Urinary bladder (tissue), 4 donors: ENCODE data around the gene CIB1. TPM values are rescaled to one million over a fixed set of nuclear protein-coding genes. Genes with fewer than 3 reads are reported as not detected.

ENCODE experiments used
- DNase-seq: peaks from one replicate; pipeline ENCODE4 v3.0.0-alpha.2; 2015; ENCODE audit errors: extremely low spot score
- H3K27ac ChIP-seq: one replicate; pipeline ENCODE4 v1.5.1; 2013; ENCODE audit warnings: low read depth, mild to moderate bottlenecking, moderate library complexity
- H3K36me3 ChIP-seq: one replicate; pipeline ENCODE4 v1.6.1; 2013; ENCODE audit warnings: mild to moderate bottlenecking, moderate library complexity; ENCODE audit not compliant: insufficient read depth
- H3K4me1 ChIP-seq: one replicate; pipeline ENCODE4 v1.6.1; 2013; ENCODE audit warnings: mild to moderate bottlenecking, moderate library complexity; ENCODE audit not compliant: insufficient read depth
- H3K4me3 ChIP-seq: one replicate; pipeline ENCODE4 v1.5.1; 2013; ENCODE audit warnings: low read depth, low read length
- WGBS: extraction: QIAGEN DNeasy Blood & Tissue Kit; methylation state at CpG from one replicate; pipeline ENCODE4 v1.1.7; 2013; 5-methylcytosine and 5-hydroxymethylcytosine counted together
- polyA plus RNA-seq: library from polyadenylated mRNA; stranded (reverse); fragments of 200-250 nt; gene quantifications from one replicate; pipeline ENCODE4 v1.2.3, GENCODE V29; 2013
- total RNA-seq: library from RNA; depleted of rRNA; stranded (reverse); fragments of >200 nt; gene quantifications from one replicate; pipeline ENCODE4 v1.2.3, GENCODE V29; 2014
- donor health status: healthy with polysubstance abuse.
- donor health status: healthy.

Gene CIB1
- total and polyA plus RNA-seq, 2 donors: 17.9 to 84.7 TPM

DNA sequence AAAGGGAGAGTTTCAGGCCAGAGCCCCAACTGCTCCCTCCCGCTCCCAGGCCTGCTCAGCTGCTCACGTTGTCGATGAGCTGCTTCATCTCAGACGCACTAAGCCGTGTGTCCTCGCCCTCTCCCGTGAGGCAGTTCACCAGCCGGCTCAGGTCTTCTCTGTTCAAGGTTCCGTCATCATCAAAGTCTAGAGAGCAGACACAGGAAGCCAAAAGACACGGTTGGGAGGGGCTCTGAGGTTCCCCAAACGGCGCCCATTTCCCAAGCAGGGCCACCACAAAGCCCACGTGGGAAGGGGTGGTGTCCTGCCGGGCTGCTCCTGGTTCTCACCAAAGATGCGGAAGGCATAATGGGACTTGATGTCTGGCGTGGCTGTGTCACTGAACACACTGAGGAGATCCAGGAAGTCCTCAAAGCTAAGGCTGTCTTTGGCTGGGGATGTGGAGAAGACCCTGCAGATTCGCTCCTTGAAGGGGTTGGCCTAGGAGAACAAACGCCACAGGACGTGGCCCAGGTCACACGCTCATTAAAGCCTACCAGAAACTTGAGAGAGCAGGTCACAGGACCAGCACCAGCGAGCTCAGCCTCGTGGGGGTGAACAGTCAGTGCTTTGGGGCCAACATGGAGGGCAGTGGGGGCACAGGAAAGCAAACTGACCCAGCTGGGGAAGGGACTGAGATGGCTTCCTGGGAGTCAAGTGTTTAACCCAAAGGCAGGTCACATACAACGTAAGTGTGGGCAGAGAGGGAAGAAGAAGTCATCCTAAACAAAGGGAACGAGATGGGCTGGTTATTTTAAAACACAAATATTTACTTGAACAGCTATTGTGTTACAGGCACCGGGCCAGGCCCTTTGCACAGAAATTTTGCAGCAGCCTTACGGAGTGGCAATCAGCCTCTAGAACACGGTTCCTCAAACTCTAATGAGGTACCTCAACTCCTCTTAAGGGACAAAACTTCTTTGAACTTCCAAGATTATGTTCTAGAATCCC lies 2.4 kb downstream of the CIB1 start:
- no peak for DNase-seq
- 67% methylated on average over 27 of the region's 27 CpGs for WGBS
- Histone ChIP-seq H3K4me3 (no peak overlapping the region), H3K27ac (peak overlapping the region; percentile 50), H3K36me3 (peaks cover 3% of the 10 kb centered on the region), H3K4me1 (no peaks in the 10 kb centered on the region)

DNA sequence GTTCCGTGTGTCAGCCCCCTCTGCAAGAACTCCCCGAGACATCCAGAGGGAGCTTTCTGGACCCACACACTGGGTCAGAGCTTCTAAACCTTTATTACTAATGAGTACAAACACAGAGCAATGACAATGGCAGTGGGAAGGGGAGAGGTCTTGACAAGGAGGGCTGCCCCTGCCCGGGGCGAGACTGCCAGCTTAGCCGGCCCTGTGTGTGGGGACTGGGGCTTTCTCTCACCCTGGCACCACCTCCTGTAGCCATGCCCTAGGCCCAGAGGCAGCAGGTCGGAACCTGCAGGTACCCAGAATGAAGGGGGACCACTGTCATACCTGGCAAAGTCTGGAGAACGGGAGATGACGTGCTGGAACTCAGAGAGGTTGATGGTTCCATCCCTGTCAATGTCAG lies 3.1 kb downstream of the CIB1 start:
- Histone ChIP-seq H3K36me3 (peaks cover 6% of the 10 kb centered on the region), H3K4me3 (no peak overlapping the region), H3K4me1 (no peaks in the 10 kb centered on the region), H3K27ac (peak overlapping the region; percentile 25)
- no peak for DNase-seq
- 88% methylated on average over 8 of the region's 8 CpGs for WGBS

DNA sequence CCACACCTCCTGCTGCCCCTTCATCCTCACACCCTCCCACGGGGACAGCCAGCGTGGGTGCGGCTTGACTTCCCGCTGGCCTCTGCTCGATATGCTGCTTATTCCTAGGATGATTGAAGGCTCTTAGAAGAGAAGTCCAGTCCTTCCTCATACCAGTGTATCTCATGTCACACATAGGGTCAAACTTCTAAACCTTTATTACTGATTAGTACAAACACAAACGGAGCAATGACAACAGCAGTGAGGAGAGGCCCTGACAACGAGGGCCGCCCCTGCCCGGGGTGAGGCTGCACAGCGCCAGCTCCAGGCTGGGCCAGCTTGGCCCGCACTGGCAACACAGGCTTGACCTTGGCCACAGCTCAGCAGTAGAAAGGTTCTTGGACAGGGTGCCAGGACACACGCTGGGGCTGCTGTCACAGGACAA lies 3.7 kb downstream of the CIB1 start:
- Histone ChIP-seq H3K4me3 (no peak overlapping the region), H3K27ac (no peak overlapping the region), H3K4me1 (no peaks in the 10 kb centered on the region), H3K36me3 (peaks cover 9% of the 10 kb centered on the region)
- WGBS: 73% methylated on average over 12 of the region's 12 CpGs
- no peak for DNase-seq

DNA sequence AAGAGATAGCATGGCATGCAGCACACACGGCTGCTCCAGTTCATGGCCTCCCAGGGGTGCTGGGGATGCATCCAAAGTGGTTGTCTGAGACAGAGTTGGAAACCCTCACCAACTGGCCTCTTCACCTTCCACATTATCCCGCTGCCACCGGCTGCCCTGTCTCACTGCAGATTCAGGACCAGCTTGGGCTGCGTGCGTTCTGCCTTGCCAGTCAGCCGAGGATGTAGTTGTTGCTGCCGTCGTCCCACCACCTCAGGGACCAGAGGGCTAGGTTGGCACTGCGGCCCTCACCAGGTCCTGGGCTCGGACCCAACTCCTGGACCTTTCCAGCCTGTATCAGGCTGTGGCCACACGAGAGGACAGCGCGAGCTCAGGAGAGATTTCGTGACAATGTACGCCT lies 4.8 kb downstream of the CIB1 start:
- peaks cover 14% of the 10 kb centered on the region for H3K36me3 ChIP-seq
- no peak overlapping the region for H3K27ac ChIP-seq
- H3K4me1 ChIP-seq: no peaks in the 10 kb centered on the region
- 86% methylated on average over 15 of the region's 15 CpGs for WGBS
- no peak for DNase-seq
- H3K4me3 ChIP-seq: no peak overlapping the region

DNA sequence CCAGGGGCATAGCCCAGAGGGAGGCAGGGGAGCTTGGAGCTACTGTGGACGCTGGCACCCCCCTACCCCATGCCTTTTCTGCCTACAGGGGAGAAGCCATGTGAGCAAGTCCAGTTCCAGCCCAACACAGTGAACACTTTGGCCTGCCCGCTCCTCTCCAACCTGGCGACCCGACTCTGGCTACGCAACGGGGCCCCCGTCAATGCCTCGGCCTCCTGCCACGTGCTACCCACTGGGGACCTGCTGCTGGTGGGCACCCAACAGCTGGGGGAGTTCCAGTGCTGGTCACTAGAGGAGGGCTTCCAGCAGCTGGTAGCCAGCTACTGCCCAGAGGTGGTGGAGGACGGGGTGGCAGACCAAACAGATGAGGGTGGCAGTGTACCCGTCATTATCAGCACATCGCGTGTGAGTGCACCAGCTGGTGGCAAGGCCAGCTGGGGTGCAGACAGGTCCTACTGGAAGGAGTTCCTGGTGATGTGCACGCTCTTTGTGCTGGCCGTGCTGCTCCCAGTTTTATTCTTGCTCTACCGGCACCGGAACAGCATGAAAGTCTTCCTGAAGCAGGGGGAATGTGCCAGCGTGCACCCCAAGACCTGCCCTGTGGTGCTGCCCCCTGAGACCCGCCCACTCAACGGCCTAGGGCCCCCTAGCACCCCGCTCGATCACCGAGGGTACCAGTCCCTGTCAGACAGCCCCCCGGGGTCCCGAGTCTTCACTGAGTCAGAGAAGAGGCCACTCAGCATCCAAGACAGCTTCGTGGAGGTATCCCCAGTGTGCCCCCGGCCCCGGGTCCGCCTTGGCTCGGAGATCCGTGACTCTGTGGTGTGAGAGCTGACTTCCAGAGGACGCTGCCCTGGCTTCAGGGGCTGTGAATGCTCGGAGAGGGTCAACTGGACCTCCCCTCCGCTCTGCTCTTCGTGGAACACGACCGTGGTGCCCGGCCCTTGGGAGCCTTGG lies 5.6 kb downstream of the CIB1 start:
- Histone ChIP-seq H3K27ac (no peak overlapping the region), H3K4me3 (no peak overlapping the region), H3K36me3 (peaks cover 14% of the 10 kb centered on the region), H3K4me1 (no peaks in the 10 kb centered on the region)
- WGBS: 89% methylated on average over 38 of the region's 38 CpGs
- no peak for DNase-seq

DNA sequence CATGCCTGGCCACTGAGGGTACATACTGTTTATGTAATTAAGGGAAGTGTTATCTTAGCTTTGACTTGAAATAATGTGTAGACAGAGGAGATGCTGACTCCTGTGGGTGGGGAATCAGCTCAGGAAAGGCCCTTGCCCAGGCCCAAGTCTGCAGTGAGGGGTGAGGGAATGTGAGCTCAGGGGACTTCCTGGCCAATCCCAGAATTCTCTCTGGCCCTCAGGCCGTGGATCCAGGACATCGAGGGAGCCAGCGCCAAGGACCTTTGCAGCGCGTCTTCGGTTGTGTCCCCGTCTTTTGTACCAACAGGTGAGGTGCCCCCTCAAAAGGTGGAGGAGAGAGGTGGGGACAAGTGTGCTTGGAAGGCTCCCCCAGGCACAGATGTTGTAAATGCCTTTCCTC lies 6.4 kb downstream of the CIB1 start:
- Histone ChIP-seq H3K27ac (no peak overlapping the region), H3K4me1 (no peaks in the 10 kb centered on the region), H3K4me3 (no peak overlapping the region), H3K36me3 (peaks cover 14% of the 10 kb centered on the region)
- no peak for DNase-seq
- 88% methylated on average over 7 of the region's 7 CpGs for WGBS

DNA sequence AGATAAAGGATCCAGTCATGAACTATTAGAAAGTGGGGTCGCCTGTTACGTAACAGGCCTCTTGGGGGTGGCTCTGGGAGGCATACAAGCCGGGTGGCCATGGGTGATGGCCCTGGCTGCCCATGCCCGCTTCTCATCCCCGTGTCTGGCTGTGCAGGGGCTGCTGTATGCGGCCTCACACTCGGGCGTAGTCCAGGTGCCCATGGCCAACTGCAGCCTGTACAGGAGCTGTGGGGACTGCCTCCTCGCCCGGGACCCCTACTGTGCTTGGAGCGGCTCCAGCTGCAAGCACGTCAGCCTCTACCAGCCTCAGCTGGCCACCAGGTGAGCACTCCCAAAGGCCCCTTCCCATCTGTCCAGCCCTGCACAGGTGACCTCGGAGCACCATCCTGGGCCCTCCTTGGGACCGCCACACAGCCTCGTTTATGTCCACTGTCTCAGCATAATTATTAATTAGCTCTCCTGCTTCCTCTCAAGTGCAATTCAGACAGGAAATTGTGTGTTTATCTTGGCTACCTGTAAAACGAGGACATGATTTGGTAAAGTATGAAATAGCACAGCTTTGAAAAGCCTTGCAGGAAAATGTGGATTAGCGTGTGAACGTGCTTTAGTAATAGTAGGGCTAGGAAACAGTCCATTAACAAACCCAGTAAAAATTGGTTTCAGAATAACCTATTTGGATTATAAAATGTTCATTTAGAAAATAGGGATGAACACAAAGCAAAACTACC lies 8.1 kb downstream of the CIB1 start:
- Histone ChIP-seq H3K4me1 (no peaks in the 10 kb centered on the region), H3K4me3 (no peak overlapping the region), H3K27ac (no peak overlapping the region), H3K36me3 (peaks cover 14% of the 10 kb centered on the region)
- DNase-seq: no peak
- WGBS: 89% methylated on average over 18 of the region's 18 CpGs

DNA sequence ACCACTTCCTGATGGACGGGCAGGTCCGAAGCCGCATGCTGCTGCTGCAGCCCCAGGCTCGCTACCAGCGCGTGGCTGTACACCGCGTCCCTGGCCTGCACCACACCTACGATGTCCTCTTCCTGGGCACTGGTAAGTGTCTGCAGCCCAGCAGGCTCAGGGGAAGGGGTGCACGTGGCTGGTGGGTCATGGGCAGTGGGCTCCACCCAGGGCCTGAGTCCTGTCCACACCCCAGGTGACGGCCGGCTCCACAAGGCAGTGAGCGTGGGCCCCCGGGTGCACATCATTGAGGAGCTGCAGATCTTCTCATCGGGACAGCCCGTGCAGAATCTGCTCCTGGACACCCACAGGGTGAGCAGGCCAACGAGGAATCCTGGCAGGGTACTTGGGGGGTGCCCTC lies 8.7 kb downstream of the CIB1 start:
- Histone ChIP-seq H3K4me3 (no peak overlapping the region), H3K36me3 (peaks cover 14% of the 10 kb centered on the region), H3K27ac (no peak overlapping the region), H3K4me1 (no peaks in the 10 kb centered on the region)
- DNase-seq: no peak
- 92% methylated on average over 17 of the region's 17 CpGs for WGBS

DNA sequence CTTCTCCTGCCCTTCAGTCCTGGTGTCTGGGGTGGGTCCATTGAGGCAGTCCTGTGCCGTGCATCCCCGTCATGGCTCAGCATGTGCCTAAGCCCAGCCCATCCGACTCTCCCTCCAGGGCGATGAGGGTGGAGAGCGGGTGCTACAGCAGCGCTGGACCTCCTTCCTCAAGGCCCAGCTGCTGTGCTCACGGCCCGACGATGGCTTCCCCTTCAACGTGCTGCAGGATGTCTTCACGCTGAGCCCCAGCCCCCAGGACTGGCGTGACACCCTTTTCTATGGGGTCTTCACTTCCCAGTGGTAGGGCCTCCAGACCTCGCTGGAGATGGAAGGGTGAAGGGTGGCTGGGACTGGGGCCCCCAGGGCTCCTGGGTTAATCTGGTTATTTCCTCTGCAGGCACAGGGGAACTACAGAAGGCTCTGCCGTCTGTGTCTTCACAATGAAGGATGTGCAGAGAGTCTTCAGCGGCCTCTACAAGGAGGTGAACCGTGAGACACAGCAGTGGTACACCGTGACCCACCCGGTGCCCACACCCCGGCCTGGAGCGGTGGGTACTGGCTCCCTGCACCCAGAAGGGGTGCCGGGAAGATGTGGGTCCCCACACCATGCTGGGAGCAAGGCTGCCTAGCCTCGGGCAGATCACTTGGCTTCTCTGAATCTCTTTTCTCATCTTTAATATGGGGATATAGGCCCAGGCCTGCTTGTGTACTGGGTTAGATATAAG lies 10.1 kb downstream of the CIB1 start:
- no peaks in the 10 kb centered on the region for H3K4me1 ChIP-seq
- WGBS: 94% methylated on average over 22 of the region's 22 CpGs
- peaks cover 12% of the 10 kb centered on the region for H3K36me3 ChIP-seq
- no peak overlapping the region for H3K4me3 ChIP-seq
- no peak for DNase-seq
- no peak overlapping the region for H3K27ac ChIP-seq

DNA sequence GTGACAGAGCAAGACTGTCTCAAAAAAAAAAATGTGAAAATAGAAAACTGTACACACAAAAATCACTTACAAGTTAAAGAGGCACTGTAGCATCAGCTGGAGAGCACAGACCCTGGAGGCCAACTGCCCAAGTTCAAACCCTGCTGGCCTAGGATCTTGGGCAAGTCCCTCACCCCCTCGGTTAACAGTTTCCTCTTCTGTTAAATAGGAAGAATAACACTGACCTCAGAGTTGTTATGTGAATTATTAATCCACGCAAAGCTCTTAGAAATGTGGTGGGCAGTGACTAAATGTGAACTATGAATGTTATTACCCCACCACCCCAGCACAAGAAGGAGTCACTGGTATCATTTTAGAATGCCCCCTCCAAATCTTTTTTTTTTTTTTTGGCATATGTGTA lies 11.2 kb downstream of the CIB1 start:
- H3K4me1 ChIP-seq: no peaks in the 10 kb centered on the region
- H3K4me3 ChIP-seq: no peak overlapping the region
- H3K27ac ChIP-seq: no peak overlapping the region
- DNase-seq: no peak
- H3K36me3 ChIP-seq: peaks cover 12% of the 10 kb centered on the region
- WGBS: 80% methylated on average over 2 of the region's 2 CpGs

DNA sequence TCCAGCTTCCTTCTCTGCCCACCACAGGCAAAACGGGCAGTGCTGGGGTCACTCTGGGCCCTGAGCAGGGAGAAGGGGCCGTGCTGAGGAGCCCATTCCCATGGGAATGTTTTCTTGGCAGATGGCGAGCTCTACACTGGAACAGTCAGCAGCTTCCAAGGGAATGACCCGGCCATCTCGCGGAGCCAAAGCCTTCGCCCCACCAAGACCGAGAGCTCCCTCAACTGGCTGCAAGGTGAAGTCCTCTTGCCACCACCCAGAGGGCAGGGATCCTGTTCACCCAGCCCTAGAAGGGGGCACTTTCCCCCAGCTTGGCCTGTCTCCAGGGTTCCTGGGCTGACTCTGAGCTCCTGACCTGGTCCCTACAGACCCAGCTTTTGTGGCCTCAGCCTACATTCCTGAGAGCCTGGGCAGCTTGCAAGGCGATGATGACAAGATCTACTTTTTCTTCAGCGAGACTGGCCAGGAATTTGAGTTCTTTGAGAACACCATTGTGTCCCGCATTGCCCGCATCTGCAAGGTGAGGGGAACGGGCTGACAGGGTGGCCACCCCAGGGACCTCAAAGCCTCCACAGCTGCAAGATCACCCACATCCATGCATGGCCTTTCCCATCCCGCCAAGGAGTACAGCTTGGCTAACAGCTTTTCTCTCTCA lies 12.4 kb downstream of the CIB1 start:
- H3K4me3 ChIP-seq: no peak overlapping the region
- peaks cover 11% of the 10 kb centered on the region for H3K36me3 ChIP-seq
- no peak for DNase-seq
- no peaks in the 10 kb centered on the region for H3K4me1 ChIP-seq
- H3K27ac ChIP-seq: no peak overlapping the region
- 38% methylated on average over 14 of the region's 14 CpGs for WGBS

DNA sequence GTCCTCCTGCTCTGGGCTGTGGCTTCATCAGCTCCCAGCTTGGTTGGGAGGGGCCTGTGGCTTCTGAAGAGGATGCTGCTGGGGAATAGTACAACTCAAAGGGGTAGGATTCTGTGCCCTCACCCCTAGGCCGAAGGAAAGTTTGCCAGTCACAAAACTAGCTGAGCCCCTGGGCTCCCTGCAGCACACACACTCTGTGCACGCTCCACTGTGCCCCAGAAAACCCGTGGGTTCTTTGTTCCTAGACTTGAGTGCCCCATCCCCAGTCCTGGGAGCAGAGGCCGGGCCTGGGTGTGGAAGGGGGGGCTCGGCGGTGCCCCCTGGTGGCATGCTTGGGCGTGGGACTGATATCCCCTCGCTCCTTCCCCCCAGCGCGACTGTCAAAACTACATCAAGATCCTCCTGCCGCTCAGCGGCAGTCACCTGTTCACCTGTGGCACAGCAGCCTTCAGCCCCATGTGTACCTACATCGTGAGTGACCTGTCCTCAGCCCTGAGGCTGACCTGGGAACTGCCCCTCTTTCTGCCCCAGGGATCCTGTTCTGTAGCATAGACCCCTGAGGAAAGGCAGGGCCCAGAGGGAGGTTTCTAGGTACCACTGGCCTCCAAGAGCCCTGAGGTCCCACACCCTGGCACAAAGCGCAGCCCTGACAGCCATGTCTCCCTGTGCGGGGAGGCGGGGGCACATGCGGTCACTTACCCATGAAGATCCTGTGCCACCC lies 14.2 kb downstream of the CIB1 start:
- WGBS: 65% methylated on average over 17 of the region's 17 CpGs
- DNase-seq: no peak
- Histone ChIP-seq H3K36me3 (no peaks in the 10 kb centered on the region), H3K27ac (no peak overlapping the region), H3K4me3 (no peak overlapping the region), H3K4me1 (no peaks in the 10 kb centered on the region)
